Mesodermal cell (in vitro differentiated cells): ENCODE data around the gene ORC4.

Source experiments
- H3K27ac ChIP-seq: 2 replicates; pipeline ENCODE4 v1.7.0; 2013; ENCODE audit warnings: mild to moderate bottlenecking, low read depth, low read length, moderate library complexity; ENCODE audit not compliant: severe bottlenecking
- H3K36me3 ChIP-seq: 2 replicates; pipeline ENCODE4 v1.7.1; 2013; ENCODE audit warnings: mild to moderate bottlenecking, low read length, moderate library complexity; ENCODE audit not compliant: control insufficient read depth, insufficient read depth
- H3K4me1 ChIP-seq: one replicate; pipeline ENCODE4 v1.7.1; 2013; ENCODE audit warnings: mild to moderate bottlenecking, low read length; ENCODE audit not compliant: insufficient read depth, control insufficient read depth, poor library complexity, severe bottlenecking
- H3K4me3 ChIP-seq: 2 replicates; pipeline ENCODE4 v1.7.0; 2013; ENCODE audit warnings: low read length, control low read depth, mild to moderate bottlenecking; ENCODE audit not compliant: insufficient read depth, poor library complexity, severe bottlenecking; ENCODE audit errors: extremely low read depth
- H3K9me3 ChIP-seq: 2 replicates; pipeline ENCODE4 v1.7.1; 2013; ENCODE audit warnings: mild to moderate bottlenecking, low read length, moderate library complexity; ENCODE audit not compliant: control insufficient read depth
- WGBS, 2 experiments: methylation state at CpG; one replicate each; pipeline ENCODE4 v1.1.5; 2013; ENCODE audit warnings: missing lambda C conversion rate in 2 of 2; ENCODE audit not compliant: insufficient coverage in 2 of 2; 5-methylcytosine and 5-hydroxymethylcytosine counted together

The ORC4 gene

GRCh38 chr2:147913701-147914480 is 106.6 kb downstream of the ORC4 start:
- peaks cover 1% of the 10 kb centered on the region for H3K36me3 ChIP-seq
- no CpG with 5 or more reads among the region's 3 CpGs for WGBS, 2 experiments
- peaks cover 10% of the 10 kb centered on the region for H3K4me1 ChIP-seq
- no peak overlapping the region for H3K4me3 ChIP-seq
- no peaks in the 10 kb centered on the region for H3K9me3 ChIP-seq
- peak overlapping the region; percentile 61 for H3K27ac ChIP-seq

GRCh38 chr2:147910990-147911473 is 109.5 kb downstream of the ORC4 start:
- H3K27ac ChIP-seq: no peak overlapping the region
- WGBS, 2 experiments: no CpG with 5 or more reads among the region's 2 CpGs
- no peak overlapping the region for H3K4me3 ChIP-seq

GRCh38 chr2:147909178-147909577 is 111.4 kb downstream of the ORC4 start:
- Histone ChIP-seq H3K27ac (no peak overlapping the region), H3K4me1 (peaks cover 10% of the 10 kb centered on the region), H3K36me3 (no peaks in the 10 kb centered on the region), H3K4me3 (no peak overlapping the region), H3K9me3 (no peaks in the 10 kb centered on the region)
- no CpG with 5 or more reads among the region's 2 CpGs for WGBS, 2 experiments

More at GRCh38 chr2:147910990-147911473, 109.5 kb downstream of the ORC4 start:
- H3K4me1 ChIP-seq: peaks cover 10% of the 10 kb centered on the region
- H3K36me3 ChIP-seq: no peaks in the 10 kb centered on the region
- H3K9me3 ChIP-seq: no peaks in the 10 kb centered on the region

DNA sequence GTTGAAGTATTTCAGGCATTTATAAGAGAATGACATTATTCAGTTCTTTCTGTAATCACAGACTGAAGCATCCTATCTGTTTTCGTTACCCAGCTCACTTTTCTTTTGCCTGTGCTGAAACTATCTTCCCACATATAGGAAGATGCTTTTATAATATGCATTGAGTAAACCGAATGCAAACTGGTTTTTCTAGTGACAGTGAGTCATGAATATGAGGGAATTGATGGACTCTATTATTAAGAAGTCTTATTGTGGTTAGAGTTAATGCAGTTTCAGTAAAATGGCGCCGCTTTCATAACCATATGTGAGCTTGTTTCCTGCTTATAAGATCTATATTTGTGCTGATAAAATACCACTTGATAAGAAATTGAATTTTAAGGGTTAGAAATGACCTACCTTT is 116.5 kb downstream of the ORC4 start:
- Histone ChIP-seq H3K4me1 (no peaks in the 10 kb centered on the region), H3K9me3 (no peaks in the 10 kb centered on the region), H3K36me3 (peaks cover 8% of the 10 kb centered on the region), H3K27ac (no peak overlapping the region), H3K4me3 (no peak overlapping the region)
- 60 to 100% methylated on average over 1 of the region's 4 CpGs for WGBS, 2 experiments

- no CpG with 5 or more reads among the region's 3 CpGs for WGBS, 2 experiments
These were observed 131.9 kb downstream of the ORC4 start for GRCh38 chr2:147888680-147889079.

GRCh38 chr2:147886136-147886535 is 134.4 kb downstream of the ORC4 start:
- Histone ChIP-seq H3K4me1 (no peaks in the 10 kb centered on the region), H3K9me3 (no peaks in the 10 kb centered on the region), H3K36me3 (no peaks in the 10 kb centered on the region), H3K4me3 (no peak overlapping the region), H3K27ac (no peak overlapping the region)
- 100% methylated on average over 1 of the region's 2 CpGs; no CpG with 5 or more reads in 1 of the 2 experiments for WGBS, 2 experiments

More at GRCh38 chr2:147888680-147889079, 131.9 kb downstream of the ORC4 start:
- no peak overlapping the region for H3K27ac ChIP-seq
- H3K4me1 ChIP-seq: no peaks in the 10 kb centered on the region
- no peaks in the 10 kb centered on the region for H3K36me3 ChIP-seq
- H3K9me3 ChIP-seq: no peaks in the 10 kb centered on the region
- no peak overlapping the region for H3K4me3 ChIP-seq

- Histone ChIP-seq H3K9me3 (no peaks in the 10 kb centered on the region), H3K36me3 (no peaks in the 10 kb centered on the region), H3K4me3 (no peak overlapping the region), H3K4me1 (no peaks in the 10 kb centered on the region), H3K27ac (no peak overlapping the region)
These were observed 135.7 kb downstream of the ORC4 start for GRCh38 chr2:147884830-147885229.

DNA sequence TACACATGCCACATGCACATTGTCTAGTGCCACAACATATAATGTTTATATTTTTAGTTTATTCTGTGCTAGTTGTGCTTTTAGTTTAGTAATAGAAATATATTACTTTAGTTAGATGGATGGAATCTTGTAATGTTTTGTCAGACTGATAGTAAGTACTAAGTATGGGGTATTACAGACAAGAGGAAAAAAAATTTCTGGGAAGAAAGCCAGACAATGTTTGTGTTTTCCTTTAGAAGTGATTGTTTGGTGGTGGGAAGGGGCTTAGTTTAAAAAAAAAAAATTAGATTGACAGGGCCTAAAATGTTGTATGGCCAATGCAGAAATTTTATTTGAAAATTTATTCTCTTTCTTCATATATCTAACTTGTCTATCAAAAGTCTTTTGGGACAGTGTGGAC is 137.9 kb downstream of the ORC4 start:
- H3K9me3 ChIP-seq: no peaks in the 10 kb centered on the region
- no peaks in the 10 kb centered on the region for H3K4me1 ChIP-seq
- H3K4me3 ChIP-seq: no peak overlapping the region
- H3K27ac ChIP-seq: no peak overlapping the region
- H3K36me3 ChIP-seq: no peaks in the 10 kb centered on the region
